Subcutaneous abdominal adipose tissue (tissue), 5 donors: ENCODE measurements around the gene HP1BP3.

Experiments used
- H3K27ac ChIP-seq: one replicate; pipeline ENCODE4 v1.7.0; 2013; ENCODE audit warnings: low read depth, mild to moderate bottlenecking, inconsistent platforms, low read length, moderate library complexity
- H3K27me3 ChIP-seq, 5 donors: one replicate each; pipeline ENCODE4 v1.7.0; 2013; ENCODE audit warnings: low read length in 5 of 5, inconsistent platforms in 1 of 5; ENCODE audit not compliant: control insufficient read depth in 5 of 5, insufficient read depth in 4 of 5
- H3K36me3 ChIP-seq, 5 donors: one replicate each; pipeline ENCODE4 v1.7.0; 2013; ENCODE audit warnings: low read length in 5 of 5; ENCODE audit not compliant: control insufficient read depth in 5 of 5, insufficient read depth in 5 of 5
- H3K4me1 ChIP-seq, 5 donors: one replicate each; pipeline ENCODE4 v1.7.0; 2013; ENCODE audit warnings: low read length in 5 of 5, mild to moderate bottlenecking in 3 of 5, moderate library complexity in 1 of 5; ENCODE audit not compliant: control insufficient read depth in 5 of 5, insufficient read depth in 5 of 5
- H3K4me3 ChIP-seq, 5 donors: one replicate each; pipeline ENCODE4 v1.7.0; 2013; ENCODE audit warnings: low read length in 5 of 5, low read depth in 1 of 5
- H3K9ac ChIP-seq, 5 donors: one replicate each; pipeline ENCODE4 v1.7.0; 2013; ENCODE audit warnings: low read length in 5 of 5, mild to moderate bottlenecking in 4 of 5, moderate library complexity in 3 of 5
- H3K9me3 ChIP-seq, 5 donors: one replicate each; pipeline ENCODE4 v1.7.0; 2013; ENCODE audit warnings: low read length in 5 of 5; ENCODE audit not compliant: control insufficient read depth in 5 of 5
- donor health status: healthy.
- donor health status: healthy.
- donor health status: healthy.
- donor health status: healthy.
- donor health status: healthy.

The HP1BP3 gene

DNA sequence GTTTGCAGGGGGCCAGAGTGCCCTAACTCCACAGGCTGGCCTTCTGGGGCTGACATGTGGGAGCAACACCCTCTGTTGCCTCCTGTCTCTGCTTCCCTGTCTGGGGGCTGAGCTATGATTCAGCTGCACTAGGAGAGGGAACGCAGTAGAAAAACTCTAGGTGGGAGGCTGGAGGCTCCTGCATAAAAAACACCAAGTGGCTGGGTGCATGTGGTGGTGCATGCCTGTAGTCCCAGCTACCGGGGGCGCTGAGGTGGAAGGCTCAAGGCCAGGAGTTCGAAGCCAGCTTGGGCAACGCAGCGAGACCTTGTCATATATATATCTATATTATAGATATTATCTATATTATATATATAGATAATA is 74.9 kb downstream of the HP1BP3 start:
- Histone ChIP-seq H3K4me3 (no peak overlapping the region), H3K27ac (no peak overlapping the region), H3K36me3 (no peaks in the 10 kb centered on the region), H3K9me3 (no peaks in the 10 kb centered on the region), H3K9ac (no peak overlapping the region), H3K27me3 (peaks cover 10 to 25% (median 14%) of the 10 kb centered on the region in 5 donors), H3K4me1 (peaks cover 0 to 3% (median under 1%) of the 10 kb centered on the region in 5 donors)

DNA sequence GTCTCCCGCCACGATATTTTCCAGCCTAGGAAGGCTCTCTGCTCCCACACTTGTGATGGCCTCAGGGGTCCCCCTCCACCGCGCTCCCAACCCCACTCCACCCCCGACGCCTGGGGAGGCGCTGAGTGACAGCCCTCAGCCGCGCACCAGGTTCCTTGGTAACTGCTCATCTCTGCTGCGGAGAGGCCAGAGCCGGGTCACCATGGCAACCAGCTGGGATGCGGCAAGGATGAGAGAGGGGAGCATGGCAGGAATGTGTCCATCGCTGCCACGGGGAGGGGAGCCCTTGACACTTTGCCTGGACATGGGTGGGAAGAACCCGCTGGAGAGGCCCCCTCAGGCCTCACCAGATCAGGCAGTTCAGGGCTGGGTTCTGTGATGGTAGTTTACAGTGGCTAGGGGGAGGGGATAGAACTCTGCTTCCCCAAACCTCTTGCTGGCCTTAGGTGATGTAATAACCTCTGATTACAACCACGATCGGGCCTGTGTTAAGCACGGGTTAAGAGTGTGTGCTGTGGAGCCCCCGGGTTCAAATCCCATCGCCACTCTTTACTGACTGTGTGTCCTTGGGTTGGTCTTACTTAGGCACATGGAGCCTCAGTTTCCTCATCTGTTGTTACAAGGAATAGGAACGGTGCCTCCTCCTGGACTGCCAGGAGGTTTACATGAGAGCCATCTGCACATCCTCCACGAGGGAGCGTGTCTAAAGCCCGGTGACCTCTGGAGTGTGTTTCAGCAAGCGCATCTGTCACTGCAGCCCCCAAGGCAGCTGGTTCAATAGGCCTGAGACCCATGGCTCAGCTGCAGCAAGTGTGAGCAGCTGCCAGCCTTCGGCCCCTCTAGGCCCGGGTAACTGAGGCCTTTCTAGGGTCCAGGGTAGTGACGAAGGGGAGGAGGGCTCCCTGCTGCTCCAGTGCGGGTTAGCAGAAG is 75.6 kb downstream of the HP1BP3 start:
- Histone ChIP-seq H3K27ac (no peak overlapping the region), H3K9me3 (no peaks in the 10 kb centered on the region), H3K4me1 (no peaks in the 10 kb centered on the region), H3K4me3 (no peak overlapping the region), H3K36me3 (no peaks in the 10 kb centered on the region), H3K9ac (no peak overlapping the region), H3K27me3 (peaks cover 7 to 21% (median 14%) of the 10 kb centered on the region in 5 donors)

DNA sequence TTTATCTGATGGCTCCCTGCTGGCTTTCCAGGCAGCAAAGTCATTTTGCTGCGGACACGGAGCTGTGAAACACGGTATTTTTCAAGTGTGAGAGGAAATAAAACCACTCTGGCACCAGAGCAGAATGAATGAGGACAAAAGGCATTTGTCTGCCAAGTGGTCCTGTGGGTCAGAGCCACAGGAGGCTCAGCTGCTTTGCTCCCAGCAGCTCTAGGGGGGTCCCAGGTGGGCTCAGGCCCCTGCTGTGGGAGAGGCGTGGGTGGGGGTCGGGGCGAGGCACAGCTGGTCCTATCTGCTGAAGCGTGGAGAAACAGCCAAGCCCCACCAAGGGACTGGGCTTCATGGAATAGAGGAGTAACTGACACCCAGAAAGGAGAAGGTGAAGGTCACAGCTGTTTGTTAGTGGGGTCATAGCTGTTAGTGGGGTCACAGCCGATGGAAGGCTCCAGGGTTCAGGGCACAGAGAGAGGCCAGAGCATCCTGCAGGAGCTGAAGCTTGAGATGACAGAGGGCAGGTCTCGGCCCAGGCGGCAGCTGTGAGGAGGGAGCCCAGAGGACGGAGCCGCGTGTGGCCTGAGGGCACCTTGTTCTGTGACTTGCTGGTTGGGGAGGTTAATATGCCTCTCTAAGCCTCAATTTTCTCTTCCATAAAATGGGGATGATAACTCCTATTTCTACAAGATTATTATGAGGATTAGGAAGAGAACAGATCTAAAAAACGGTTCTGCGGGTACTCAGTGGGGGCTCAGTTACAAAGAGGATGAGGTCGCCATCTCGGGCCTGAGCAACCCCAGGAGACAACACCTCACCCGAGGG is 76.4 kb downstream of the HP1BP3 start:
- H3K27ac ChIP-seq = no peak overlapping the region
- no peaks in the 10 kb centered on the region for H3K4me1 ChIP-seq
- no peak overlapping the region for H3K4me3 ChIP-seq
- no peaks in the 10 kb centered on the region for H3K9me3 ChIP-seq
- no peaks in the 10 kb centered on the region for H3K36me3 ChIP-seq
- peaks cover 3 to 17% (median 13%) of the 10 kb centered on the region in 5 donors for H3K27me3 ChIP-seq
- no peak overlapping the region for H3K9ac ChIP-seq

DNA sequence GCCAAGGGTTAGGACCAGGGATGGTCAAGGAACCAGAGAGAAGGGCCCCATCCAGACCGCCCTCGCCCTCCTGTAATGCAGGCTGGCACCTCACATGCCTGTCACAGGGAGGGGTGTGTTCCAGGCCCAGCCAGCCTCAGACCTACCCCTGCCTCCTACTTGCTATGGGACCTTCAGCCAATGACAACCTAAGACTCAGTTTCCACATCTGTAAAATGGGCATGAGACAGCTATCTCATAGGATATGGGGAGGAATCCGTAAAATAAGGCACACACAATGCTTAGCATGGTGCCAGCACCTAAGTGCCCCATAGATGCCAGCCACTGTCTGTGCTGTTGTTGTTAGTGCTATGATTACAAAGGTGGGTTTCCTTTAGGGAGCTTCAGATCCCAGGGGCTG is 77.2 kb downstream of the HP1BP3 start:
- Histone ChIP-seq H3K9me3 (no peaks in the 10 kb centered on the region), H3K27me3 (peaks cover 3 to 12% (median 9%) of the 10 kb centered on the region in 5 donors), H3K4me1 (no peaks in the 10 kb centered on the region), H3K27ac (no peak overlapping the region), H3K36me3 (no peaks in the 10 kb centered on the region), H3K9ac (no peak overlapping the region), H3K4me3 (no peak overlapping the region)

DNA sequence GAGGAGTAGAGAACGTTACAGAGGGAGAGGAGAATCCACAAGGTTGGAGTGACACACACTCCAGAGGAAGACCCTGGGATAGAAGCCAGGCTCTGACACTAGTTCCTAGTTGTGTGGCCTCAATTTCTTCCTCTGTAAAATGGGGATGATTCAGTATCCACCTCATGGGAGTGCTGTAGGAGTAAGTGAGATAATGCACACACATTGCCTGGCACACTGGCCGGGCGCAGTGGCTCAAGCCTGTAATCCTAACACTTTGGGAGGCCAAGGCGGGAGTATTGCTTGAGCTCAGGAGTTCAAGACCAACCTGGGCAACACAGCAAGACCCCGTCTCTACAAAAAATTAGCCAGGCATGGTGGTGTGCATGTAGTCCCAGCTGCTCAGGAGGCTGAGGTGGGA is 78.2 kb downstream of the HP1BP3 start:
- no peaks in the 10 kb centered on the region for H3K36me3 ChIP-seq
- no peak overlapping the region for H3K4me3 ChIP-seq

DNA sequence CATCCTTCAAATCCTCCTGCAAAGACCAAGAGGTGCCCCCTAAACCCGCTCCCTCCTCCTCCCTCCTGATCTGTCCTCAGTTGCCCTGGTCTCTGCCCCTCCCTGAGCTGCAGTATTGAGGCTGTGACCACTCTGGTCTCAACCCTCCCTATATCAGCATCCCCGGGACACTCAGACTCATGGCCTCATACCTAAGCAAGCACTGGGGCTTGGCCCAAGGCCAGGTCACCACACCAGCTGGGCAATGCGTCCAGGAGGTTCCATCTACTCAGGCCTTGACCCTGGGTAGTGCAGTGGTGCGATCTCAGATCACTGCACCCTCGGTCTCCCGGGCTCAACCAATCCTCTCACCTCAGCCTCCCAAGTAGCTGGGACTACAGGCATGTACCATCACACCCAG is 79.0 kb downstream of the HP1BP3 start:
- peaks cover 3 to 12% (median 7%) of the 10 kb centered on the region in 5 donors for H3K27me3 ChIP-seq
- no peaks in the 10 kb centered on the region for H3K9me3 ChIP-seq
- no peaks in the 10 kb centered on the region for H3K36me3 ChIP-seq

More for the DNA sequence above, 78.2 kb downstream of the HP1BP3 start:
- Histone ChIP-seq H3K27ac (no peak overlapping the region), H3K4me1 (no peaks in the 10 kb centered on the region), H3K9me3 (no peaks in the 10 kb centered on the region), H3K9ac (no peak overlapping the region), H3K27me3 (peaks cover 3 to 12% (median 9%) of the 10 kb centered on the region in 5 donors)

DNA sequence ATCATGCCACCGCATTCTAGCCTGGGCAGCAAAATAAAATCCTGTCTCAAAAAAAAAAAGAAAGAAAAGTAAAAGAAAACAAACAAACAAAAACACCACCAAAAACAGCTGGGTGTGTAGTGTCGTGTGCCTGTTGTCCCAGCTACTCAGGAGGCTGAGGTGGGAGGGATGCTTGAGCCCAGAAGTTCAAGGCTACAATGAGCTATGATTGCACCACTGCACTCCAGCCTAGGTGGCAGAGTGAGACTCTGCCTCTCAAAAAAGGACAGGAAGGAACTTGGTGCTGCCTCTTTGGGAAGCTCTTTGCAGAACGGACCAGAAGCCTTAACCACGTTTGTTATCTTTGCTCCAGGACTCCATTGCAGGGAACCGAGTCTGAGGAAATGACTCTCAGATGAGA is 80.3 kb downstream of the HP1BP3 start:
- Histone ChIP-seq H3K4me3 (no peak overlapping the region), H3K36me3 (no peaks in the 10 kb centered on the region), H3K27ac (no peak overlapping the region), H3K27me3 (peaks cover 3 to 12% (median 7%) of the 10 kb centered on the region in 5 donors), H3K4me1 (no peaks in the 10 kb centered on the region), H3K9ac (no peak overlapping the region), H3K9me3 (no peaks in the 10 kb centered on the region)

More for the DNA sequence above, 79.0 kb downstream of the HP1BP3 start:
- Histone ChIP-seq H3K9ac (no peak overlapping the region), H3K4me3 (no peak overlapping the region), H3K4me1 (no peaks in the 10 kb centered on the region), H3K27ac (no peak overlapping the region)

DNA sequence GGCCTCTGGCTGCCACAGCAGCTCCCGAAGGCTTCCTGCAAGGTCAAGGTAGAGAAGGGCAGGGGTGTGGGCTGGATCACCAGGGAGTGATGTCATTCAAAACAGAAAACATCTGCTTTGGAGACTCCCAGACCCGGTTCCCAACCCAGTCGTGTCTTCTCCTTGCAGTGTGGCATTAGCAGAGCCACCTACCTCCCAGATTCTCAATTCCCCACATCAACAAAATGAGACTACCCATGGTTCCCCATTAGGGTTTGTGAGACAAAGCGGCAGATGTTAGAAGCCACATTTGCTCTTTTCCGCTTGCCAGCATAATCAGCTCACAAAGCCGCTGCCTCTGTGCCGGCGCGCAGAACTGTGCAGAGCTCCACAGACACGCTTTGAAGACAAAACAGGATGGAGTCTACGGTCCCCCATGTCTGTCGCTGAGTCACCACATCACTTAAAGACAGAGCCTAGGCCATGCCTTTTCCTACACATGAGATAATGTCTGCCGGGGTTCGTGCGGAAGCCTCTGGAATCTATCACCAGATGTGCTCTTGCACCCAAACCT is 81.8 kb downstream of the HP1BP3 start:
- peaks cover 0 to 7% (median 2%) of the 10 kb centered on the region in 5 donors for H3K27me3 ChIP-seq
- no peak overlapping the region for H3K27ac ChIP-seq
- no peaks in the 10 kb centered on the region for H3K9me3 ChIP-seq
- H3K4me1 ChIP-seq = no peaks in the 10 kb centered on the region
- H3K36me3 ChIP-seq = no peaks in the 10 kb centered on the region
- no peak overlapping the region for H3K4me3 ChIP-seq
- H3K9ac ChIP-seq = no peak overlapping the region

DNA sequence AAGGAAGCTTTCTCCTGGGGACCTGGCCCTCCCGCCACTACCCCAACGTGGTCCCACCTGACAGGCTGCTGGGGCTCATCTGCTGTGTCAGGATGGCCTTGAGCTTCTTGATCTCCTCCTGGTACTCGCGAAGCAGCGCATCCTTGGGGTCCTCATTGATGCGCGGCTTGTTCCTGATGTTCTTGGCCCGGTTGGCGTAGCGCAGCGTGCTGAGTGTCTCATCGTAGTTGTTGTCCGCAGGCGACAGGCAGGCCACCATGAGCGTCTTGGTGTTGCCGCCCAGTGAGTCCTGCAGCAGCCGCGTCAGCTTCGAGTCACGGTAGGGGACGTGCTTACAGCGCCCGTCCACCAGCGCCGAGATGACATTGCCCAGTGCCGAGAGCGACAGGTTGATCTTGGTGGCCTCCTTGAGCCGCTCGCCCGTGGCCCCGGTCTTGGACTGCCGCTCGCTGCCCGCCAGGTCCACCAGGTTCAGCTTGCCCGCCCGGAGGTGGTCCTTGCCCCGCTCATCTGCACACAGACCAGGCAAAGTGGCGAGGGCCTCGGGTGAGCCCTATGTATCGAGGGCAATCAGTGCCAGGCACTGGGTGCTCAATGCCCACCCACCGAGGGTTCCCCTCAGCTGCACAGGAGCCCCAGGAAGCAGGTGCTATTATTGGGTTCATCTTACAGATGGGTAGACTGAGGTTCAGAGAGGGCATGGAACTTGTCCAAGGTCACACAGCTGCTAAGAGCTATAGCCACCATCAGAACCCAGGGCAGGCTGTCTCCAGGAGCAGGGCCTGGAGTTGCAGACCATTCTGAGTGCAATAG is 82.5 kb downstream of the HP1BP3 start:
- no peaks in the 10 kb centered on the region for H3K9me3 ChIP-seq
- no peaks in the 10 kb centered on the region for H3K4me1 ChIP-seq

More for the DNA sequence above, 82.5 kb downstream of the HP1BP3 start:
- no peak overlapping the region for H3K27ac ChIP-seq
- no peak overlapping the region for H3K9ac ChIP-seq
- H3K4me3 ChIP-seq = no peak overlapping the region
- H3K36me3 ChIP-seq = no peaks in the 10 kb centered on the region
- H3K27me3 ChIP-seq = peaks cover 0 to 1% (median 0%) of the 10 kb centered on the region in 5 donors
